Activated naive CD4-positive, alpha-beta T cell treated with anti-CD3 and anti-CD28 coated beads, Interleukin-2, amount 10 ng/mL, durations not matched to agents 7 days and 5 days (primary cell): Measurements from ENCODE around the gene GATAD2B.

Experiments
- CTCF ChIA-PET: fragments of 350-600 bp; sonication (Branson Sonifier 250); formaldehyde crosslinking; loops from one replicate; lab custom pipeline; 2021; ENCODE audit warnings: antibody characterized with exemption; lab: Charles Lee
- DNase-seq: peaks from one replicate; pipeline ENCODE4 v3.0.0-alpha.2; 2020
- H3K27ac Mint-ChIP-seq: one replicate; pipeline ENCODE4 v1.8.0; 2021; ENCODE audit warnings: mild to moderate bottlenecking, moderate library complexity, mixed read lengths
- H3K27me3 Mint-ChIP-seq: one replicate; pipeline ENCODE4 v1.8.0; 2021; ENCODE audit warnings: mild to moderate bottlenecking, mixed read lengths
- H3K36me3 Mint-ChIP-seq: one replicate; pipeline ENCODE4 v1.8.0; 2021; ENCODE audit warnings: mixed read lengths
- H3K4me1 Mint-ChIP-seq: one replicate; pipeline ENCODE4 v1.8.0; 2021; ENCODE audit warnings: mixed read lengths
- H3K4me3 Mint-ChIP-seq: one replicate; pipeline ENCODE4 v1.8.0; 2021; ENCODE audit warnings: mild to moderate bottlenecking, moderate library complexity, mixed read lengths
- H3K9me3 Mint-ChIP-seq: one replicate; pipeline ENCODE4 v1.8.0; 2021; ENCODE audit warnings: mixed read lengths

Gene GATAD2B

DNA sequence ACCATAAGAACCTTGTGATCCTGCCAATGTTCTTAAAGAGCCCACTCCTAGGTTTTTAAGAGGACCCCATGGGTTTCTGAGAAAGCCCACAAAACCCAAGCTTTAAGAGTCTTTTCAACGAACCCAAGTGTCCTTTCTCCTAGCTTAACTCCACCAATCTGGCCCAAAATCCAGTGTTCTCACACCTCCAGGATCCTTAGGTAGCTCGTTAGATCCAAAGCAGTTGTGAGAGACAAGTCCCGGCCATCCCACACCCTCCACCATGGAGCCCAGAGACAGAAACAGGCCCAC is 22.0 kb upstream of the GATAD2B start:
- peak overlapping the region; percentile 96 for H3K4me3 Mint-ChIP-seq
- peak overlapping the region; percentile 99 for H3K27ac Mint-ChIP-seq
- DNase-seq, result no peak
- peaks cover 4% of the 10 kb centered on the region for H3K27me3 Mint-ChIP-seq
- CTCF ChIA-PET, result interaction anchor here (0.7 to 3.3 kb wide), 14 partner anchors 10 to 267 kb away, joined by 3 to 23 read pairs (median 6); partner anchors contain the start of genes CREB3L4, GATAD2B, JTB and RAB13
- H3K36me3 Mint-ChIP-seq, result peaks cover 64% of the 10 kb centered on the region
- H3K9me3 Mint-ChIP-seq, result no peaks in the 10 kb centered on the region
- peaks cover 43% of the 10 kb centered on the region for H3K4me1 Mint-ChIP-seq

DNA sequence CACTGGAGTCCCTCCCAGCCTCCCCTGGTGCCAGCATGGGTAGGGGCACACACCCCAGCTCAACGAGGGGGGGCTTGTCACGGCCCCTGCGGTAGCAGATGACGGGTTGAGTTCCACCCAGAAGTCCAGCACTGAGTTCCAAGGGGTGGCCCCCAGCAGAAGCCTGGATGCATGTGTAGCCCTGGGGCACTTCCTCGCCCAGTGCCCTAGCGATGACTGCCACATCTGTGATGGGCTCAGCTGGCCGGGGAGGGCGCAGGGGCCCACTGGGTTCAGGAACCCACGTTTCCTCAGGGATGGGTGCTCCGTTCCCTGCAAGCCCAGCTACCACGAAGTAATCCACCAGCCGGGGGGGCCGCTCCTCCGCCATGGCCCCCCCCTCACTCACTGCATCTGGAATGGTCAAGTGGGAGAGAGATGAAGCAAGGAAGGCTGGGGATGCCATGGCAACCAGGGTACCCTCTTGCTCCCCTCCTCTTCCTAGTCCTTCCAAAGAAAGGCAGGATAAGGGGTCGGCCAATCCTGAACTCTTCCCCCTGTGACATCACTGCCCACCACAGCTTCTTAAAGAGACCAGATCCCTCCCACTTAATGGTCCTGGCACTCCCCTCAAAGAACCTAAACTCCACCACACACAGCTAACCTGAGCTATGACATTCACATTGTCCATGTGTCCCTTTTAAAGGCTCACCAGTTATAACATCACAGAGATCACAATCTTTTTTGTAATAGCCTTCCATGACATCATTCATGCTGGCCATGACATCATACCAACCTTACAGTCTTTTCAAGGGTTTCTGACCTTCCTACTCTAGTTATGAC is 21.4 kb upstream of the GATAD2B start:
- peaks cover 43% of the 10 kb centered on the region for H3K4me1 Mint-ChIP-seq
- H3K27ac Mint-ChIP-seq, result peak overlapping the region; percentile 99
- H3K9me3 Mint-ChIP-seq, result no peaks in the 10 kb centered on the region
- DNase-seq, result no peak
- CTCF ChIA-PET, result interaction anchor here (0.7 to 3.3 kb wide), 13 partner anchors 11 to 267 kb away, joined by 3 to 23 read pairs (median 5); partner anchors contain the start of genes CREB3L4, GATAD2B, JTB and RAB13
- peaks cover 4% of the 10 kb centered on the region for H3K27me3 Mint-ChIP-seq
- peak overlapping the region; percentile 96 for H3K4me3 Mint-ChIP-seq
- peaks cover 69% of the 10 kb centered on the region for H3K36me3 Mint-ChIP-seq

DNA sequence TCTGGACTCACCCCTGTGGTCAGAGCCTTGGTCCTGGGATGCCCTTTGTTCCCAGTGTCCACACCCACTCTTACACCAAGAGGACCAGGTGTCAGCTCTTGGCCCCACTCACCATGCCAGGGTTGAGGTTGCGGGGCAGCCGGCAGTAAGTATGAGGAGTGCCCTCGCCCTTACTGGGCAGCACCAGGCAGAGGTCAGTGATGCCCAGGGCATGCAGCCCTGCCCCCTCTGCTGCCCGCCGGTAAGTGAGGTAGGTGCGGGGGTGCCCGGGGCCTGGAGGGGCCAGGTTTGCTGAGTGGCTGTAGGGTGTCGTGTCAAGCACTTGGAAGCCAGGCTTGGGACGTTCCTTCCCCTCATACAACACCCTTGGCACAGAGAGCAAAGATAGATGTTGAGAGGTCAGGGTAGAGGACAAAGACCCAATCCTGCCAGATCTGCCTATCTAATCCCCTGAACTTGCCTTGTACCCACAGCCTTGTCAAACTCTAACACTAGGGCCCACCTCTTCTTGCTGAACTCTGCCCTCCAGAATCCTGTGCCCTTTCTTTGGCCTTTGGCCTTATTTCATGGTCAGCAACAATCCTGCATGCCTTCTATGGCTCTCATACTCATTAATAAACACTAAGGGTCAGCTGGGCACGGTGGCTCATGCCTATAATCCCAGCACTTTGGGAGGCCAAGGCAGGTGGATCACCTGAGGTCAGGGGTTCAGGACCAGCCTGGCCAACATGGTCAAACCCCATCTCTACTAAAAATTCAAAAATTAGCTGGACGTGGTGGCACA is 20.2 kb upstream of the GATAD2B start:
- CTCF ChIA-PET, result interaction anchor here (1.0 kb wide), 1 partner anchor 120 kb away, joined by 3 read pairs; no protein-coding TSS in a partner anchor

DNA sequence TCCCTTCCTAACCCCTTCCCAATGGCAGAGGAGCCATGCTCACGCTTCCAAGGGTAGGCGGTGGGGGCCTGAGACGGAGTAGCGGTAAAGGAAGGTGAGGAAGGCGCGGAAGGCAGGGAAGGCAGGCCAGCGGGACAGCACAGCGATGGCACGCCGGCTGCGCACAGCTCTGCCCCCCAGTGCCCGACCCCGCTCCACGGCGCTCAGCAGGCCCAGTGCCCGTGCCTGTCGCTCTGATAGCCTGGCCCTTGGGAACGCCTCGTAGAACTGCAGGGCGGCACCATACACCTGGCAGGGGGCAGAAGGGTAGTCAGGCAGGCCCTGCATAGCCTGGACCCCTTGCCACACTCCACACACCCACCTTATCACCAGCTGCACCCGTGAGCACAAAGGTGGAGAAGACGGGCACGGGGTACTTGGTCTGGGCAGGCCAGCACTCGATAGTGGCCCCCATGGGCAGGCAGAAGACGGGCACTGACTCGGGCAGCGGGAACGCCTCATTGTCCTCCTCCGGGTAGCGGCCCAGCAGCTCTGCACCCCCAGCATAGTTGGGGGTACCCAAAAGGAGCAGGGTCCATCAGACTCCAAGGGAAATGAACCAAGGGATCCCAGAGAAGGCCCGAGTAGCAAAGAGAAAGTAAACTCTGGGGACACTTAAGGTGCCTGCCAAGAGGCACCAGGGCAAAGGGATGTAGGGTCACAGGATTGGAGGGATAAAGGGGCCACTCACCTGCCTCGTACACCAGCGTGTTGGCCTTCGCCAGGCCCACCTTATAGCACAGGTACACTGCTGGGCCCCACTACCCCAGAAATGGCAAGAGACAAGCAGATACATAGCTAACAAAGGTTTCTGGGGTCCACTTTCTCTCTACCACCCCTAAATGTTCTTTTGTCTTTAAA is 19.3 kb upstream of the GATAD2B start:
- peak overlapping the region; percentile 45 for H3K27ac Mint-ChIP-seq
- DNase-seq, result no peak
- peaks cover 4% of the 10 kb centered on the region for H3K27me3 Mint-ChIP-seq
- no peak overlapping the region for H3K4me3 Mint-ChIP-seq
- H3K9me3 Mint-ChIP-seq, result no peaks in the 10 kb centered on the region
- H3K36me3 Mint-ChIP-seq, result peaks cover 66% of the 10 kb centered on the region
- H3K4me1 Mint-ChIP-seq, result peaks cover 42% of the 10 kb centered on the region
- CTCF ChIA-PET, result no interaction called here

More for the DNA sequence above, 20.2 kb upstream of the GATAD2B start:
- Mint-ChIP-seq H3K36me3 (peaks cover 64% of the 10 kb centered on the region), H3K9me3 (no peaks in the 10 kb centered on the region), H3K27me3 (peaks cover 4% of the 10 kb centered on the region), H3K4me3 (peak overlapping the region; percentile 20), H3K27ac (peak overlapping the region; percentile 45), H3K4me1 (peaks cover 43% of the 10 kb centered on the region)
- DNase-seq, result no peak

DNA sequence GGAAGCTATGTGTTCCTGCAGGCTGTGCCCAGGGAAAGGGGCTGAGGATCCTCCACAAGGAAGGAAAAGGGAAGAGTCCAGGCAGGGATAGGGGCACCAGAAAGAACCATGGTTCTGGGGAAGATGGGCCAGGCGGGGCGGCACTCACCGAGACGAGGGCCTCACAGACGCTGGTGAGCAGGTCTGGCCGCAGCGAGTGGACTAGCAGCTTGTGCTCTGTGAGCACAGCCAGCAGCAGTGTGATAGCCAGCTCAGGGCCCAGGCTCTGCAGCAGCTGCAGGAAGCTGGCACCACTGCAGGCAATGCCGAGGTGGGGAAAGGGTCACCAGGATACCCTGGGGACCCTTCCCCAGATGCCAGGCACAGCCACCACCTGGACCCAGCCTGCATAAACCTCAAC is 18.0 kb upstream of the GATAD2B start:
- peaks cover 75% of the 10 kb centered on the region for H3K36me3 Mint-ChIP-seq
- H3K4me1 Mint-ChIP-seq, result peaks cover 37% of the 10 kb centered on the region
- peak overlapping the region; percentile 66 for H3K27ac Mint-ChIP-seq
- CTCF ChIA-PET, result no interaction called here
- peaks cover 4% of the 10 kb centered on the region for H3K27me3 Mint-ChIP-seq
- DNase-seq, result no peak
- H3K4me3 Mint-ChIP-seq, result no peak overlapping the region
- H3K9me3 Mint-ChIP-seq, result no peaks in the 10 kb centered on the region

DNA sequence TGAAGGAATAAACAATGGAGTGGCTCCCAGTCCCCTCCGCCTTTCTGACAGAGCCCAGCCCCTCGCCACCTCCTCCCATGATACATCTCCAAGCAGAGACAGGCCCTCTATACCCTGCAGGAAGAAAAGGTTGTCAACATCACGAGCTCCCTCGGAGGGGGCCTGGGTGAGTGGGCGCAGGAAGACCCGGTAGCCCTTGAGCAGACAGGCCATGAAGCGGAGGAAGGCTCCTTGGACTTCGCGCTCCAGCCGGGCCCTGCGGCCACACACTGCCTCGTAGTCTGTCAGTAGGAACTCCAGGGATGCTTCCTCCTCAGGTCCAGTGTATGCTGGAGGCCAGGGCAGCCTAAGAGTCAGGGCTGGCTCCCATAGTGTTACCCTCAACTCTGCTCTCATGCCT is 16.7 kb upstream of the GATAD2B start:
- Mint-ChIP-seq H3K27ac (no peak overlapping the region), H3K36me3 (peaks cover 78% of the 10 kb centered on the region), H3K9me3 (no peaks in the 10 kb centered on the region), H3K4me3 (no peak overlapping the region), H3K27me3 (no peaks in the 10 kb centered on the region), H3K4me1 (peaks cover 33% of the 10 kb centered on the region)
- CTCF ChIA-PET, result interaction anchor here (1.1 to 1.3 kb wide), 2 partner anchors 15 to 17 kb away, joined by 3 read pairs; partner anchors contain the start of gene GATAD2B
- DNase-seq, result peak; percentile 11

DNA sequence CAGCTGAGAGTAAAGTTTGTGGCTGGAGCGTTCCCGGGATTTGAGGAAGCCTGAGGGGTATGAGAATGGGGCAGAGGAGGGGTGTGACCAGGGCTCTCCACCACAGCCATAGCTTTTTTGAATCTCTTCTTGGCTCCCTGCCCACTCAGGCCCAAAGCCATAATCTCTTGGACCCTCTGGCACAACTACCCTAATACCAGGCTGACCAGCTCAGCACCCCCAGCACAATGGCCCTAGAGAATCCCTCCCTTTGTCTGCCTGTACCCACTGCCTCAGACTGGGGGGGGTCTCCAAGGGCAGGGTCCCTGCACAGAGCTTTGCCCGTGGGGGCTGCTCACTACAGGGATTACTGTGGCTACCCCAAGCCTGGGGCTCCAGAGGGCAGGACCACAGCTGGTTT is 16.2 kb upstream of the GATAD2B start:
- Mint-ChIP-seq H3K9me3 (no peaks in the 10 kb centered on the region), H3K36me3 (peaks cover 78% of the 10 kb centered on the region), H3K27ac (no peak overlapping the region), H3K4me1 (peaks cover 28% of the 10 kb centered on the region), H3K4me3 (no peak overlapping the region), H3K27me3 (no peaks in the 10 kb centered on the region)
- DNase-seq, result peak; percentile 16
- CTCF ChIA-PET, result interaction anchor here (1.1 kb wide), 1 partner anchor 15 kb away, joined by 3 read pairs; no protein-coding TSS in a partner anchor

DNA sequence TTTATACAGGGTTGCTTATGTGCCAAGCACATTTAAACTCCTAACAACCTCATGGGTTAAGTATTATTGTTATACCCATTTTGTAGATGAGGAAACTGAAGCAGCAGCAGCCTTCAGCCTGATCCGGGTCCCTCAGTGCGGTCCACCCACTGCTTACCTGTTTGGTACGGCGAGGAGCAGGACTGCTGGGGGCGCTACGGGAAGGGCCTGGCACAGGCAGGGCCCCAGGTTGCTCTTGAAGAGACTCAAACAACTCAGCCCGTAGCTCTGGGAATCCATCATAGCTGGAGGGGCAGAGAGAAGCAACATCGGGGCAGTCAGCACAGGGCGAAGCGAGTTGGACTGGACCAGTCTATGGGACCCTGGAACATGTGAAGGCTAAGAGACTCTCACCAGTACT is 14.6 kb upstream of the GATAD2B start:
- no peak overlapping the region for H3K27ac Mint-ChIP-seq
- H3K9me3 Mint-ChIP-seq, result no peaks in the 10 kb centered on the region
- peak; percentile 14 for DNase-seq
- H3K4me1 Mint-ChIP-seq, result peaks cover 11% of the 10 kb centered on the region
- CTCF ChIA-PET, result no interaction called here
- no peaks in the 10 kb centered on the region for H3K27me3 Mint-ChIP-seq
- H3K36me3 Mint-ChIP-seq, result peaks cover 76% of the 10 kb centered on the region
- no peak overlapping the region for H3K4me3 Mint-ChIP-seq

DNA sequence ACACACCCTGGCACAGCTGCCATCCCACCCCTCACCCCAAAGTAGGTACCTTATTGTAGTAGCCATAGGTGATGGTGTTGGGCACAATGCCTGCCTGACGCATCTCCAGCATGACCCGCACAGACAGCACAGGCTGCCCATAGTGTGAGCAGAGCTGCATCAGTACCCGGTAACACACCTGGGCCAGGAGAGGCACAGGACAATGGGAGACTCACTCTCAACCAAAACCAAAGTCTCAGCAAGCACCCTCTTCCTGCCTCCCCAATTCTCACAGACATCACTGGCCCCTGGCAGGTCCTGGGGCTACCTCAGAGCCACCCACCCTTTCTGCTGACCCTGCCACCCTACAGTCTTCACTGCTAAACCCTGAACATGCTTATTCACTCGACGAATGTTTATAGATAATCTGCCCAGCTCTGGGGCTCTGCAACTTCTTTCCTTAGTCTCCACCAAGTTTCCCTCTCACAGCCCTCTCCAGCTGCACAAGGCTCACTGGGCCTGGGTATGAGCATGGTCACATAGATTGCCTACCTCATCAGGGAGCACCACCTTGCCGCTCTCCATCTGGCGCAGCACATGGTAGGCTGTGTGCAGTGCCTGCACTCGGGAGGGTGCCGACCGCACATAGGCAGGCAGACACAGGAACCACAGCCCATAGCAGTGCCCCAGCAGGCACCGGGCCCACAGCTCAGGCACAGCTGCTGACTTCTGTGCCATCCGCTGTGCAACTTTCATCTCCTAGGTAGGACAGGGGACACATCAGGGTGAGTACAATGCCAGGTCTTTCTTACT is 13.4 kb upstream of the GATAD2B start:
- Mint-ChIP-seq H3K4me1 (peaks cover 6% of the 10 kb centered on the region), H3K4me3 (no peak overlapping the region), H3K27ac (peak overlapping the region; percentile 11), H3K36me3 (peaks cover 71% of the 10 kb centered on the region), H3K9me3 (no peaks in the 10 kb centered on the region), H3K27me3 (no peaks in the 10 kb centered on the region)
- DNase-seq, result peak; percentile 8
- CTCF ChIA-PET, result no interaction called here

DNA sequence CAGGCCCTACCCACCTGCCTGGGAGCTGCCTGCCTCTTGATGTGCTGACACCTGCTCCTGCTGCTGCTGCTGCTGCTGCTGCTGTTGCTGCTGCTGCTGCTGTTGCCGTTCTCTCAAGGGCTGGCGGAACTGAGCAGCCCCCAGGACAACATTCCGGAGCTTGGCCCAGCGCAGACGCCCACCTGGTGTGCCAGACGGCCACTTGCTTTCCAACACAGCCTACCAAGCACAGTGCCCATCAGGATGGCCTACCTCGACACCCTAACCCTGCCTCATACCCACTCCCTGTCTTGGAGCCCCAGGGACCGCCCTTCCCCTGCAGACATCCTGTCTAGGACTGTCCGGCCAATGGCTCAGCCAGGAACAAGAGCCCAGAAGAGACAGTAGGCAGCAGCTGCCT is 12.0 kb upstream of the GATAD2B start:
- Mint-ChIP-seq H3K9me3 (no peaks in the 10 kb centered on the region), H3K36me3 (peaks cover 71% of the 10 kb centered on the region)
- CTCF ChIA-PET, result no interaction called here

DNA sequence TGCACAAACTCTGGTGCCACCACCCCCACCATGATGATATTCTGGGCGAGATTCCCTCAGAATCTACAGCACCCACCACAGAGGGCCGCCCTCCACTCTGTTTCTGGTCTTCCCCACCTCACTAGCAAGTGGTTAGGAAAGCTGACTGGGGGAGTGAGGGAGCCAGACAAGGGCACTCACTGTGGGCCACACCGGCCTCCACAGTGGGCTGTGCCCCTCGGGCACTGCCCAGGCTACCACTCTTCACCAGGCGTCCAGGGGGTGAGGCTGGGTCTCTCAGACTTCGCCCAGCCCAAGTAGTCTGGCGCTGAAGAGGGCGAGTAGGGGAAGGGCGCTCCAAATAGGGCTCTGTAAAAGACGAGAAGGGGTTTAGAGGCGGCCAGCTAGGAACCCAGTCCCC is 11.2 kb upstream of the GATAD2B start:
- Mint-ChIP-seq H3K9me3 (no peaks in the 10 kb centered on the region), H3K4me1 (peaks cover under 1% of the 10 kb centered on the region), H3K27ac (no peak overlapping the region), H3K36me3 (peaks cover 66% of the 10 kb centered on the region), H3K4me3 (no peak overlapping the region), H3K27me3 (no peaks in the 10 kb centered on the region)
- DNase-seq, result no peak
- CTCF ChIA-PET, result no interaction called here

More for the DNA sequence above, 12.0 kb upstream of the GATAD2B start:
- Mint-ChIP-seq H3K4me3 (no peak overlapping the region), H3K4me1 (no peaks in the 10 kb centered on the region), H3K27ac (peak overlapping the region; percentile 37), H3K27me3 (no peaks in the 10 kb centered on the region)
- peak; percentile 9 for DNase-seq

DNA sequence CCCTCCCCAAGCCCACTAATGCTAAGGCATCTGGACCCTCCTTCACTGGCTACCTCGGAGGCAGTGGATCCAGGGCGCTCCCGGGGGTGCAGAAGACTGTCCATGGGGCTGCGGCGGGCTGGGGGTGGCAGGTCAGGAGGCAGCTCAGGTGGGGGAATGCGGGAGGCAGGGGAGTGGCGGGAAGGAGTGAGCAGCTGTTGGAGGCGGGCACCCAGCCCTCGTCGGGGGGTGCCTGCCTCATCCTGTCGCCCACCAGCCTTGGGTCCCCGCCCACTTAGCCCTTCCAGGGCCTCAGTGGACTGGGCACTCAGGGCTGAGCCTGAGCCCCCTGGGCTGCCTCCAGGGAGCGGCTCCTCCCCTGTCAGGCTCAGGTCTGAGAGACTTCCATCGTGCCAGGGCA is 10.7 kb upstream of the GATAD2B start:
- H3K27me3 Mint-ChIP-seq, result no peaks in the 10 kb centered on the region
- H3K36me3 Mint-ChIP-seq, result peaks cover 63% of the 10 kb centered on the region
- H3K4me1 Mint-ChIP-seq, result peaks cover 5% of the 10 kb centered on the region
- CTCF ChIA-PET, result no interaction called here
- H3K9me3 Mint-ChIP-seq, result no peaks in the 10 kb centered on the region
- peak; percentile 11 for DNase-seq
- H3K27ac Mint-ChIP-seq, result no peak overlapping the region
- no peak overlapping the region for H3K4me3 Mint-ChIP-seq
